Measurements from ENCODE around the gene ITPR1.

ITPR1 gene

DNA sequence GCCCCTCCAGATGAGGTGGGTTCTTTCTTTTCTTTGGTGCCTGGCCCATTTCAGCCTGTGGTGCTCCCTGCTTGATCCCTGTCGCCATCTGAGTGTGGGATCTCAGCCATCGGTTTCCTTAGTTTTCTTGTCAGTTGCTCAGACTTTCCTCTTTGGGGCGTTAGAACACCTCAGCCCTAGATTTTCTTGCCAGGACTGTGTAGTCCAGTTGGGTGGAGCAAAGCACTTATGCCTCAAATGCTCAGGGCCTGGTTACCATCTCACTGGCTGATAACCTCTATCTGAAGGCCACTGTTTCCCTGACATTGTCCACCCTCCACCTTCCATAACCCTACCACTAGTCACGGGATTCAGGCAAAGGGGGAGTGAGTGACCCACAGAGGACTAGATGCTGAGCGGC, 277.4 kb downstream of the ITPR1 start:
- DNase-seq (ENCODE audit: low spot score) (no peak), FAIRE-seq (no peak)

GRCh38 chr3:4771243-4771642, 278.1 kb downstream of the ITPR1 start:
- no peak for DNase-seq (ENCODE audit: low spot score)
- FAIRE-seq = no peak

GRCh38 chr3:4772171-4772804, 279.1 kb downstream of the ITPR1 start:
- no peak for DNase-seq (ENCODE audit: low spot score)
- FAIRE-seq = no peak

- no peak for FAIRE-seq
- DNase-seq (ENCODE audit: low spot score) = no peak
These were observed 279.7 kb downstream of the ITPR1 start for GRCh38 chr3:4772858-4773257.

GRCh38 chr3:4773583-4773982, 280.4 kb downstream of the ITPR1 start:
- FAIRE-seq = no peak

GRCh38 chr3:4774531-4774930, 281.4 kb downstream of the ITPR1 start:
- FAIRE-seq (no peak), DNase-seq (ENCODE audit: low spot score) (no peak)

More at GRCh38 chr3:4773583-4773982, 280.4 kb downstream of the ITPR1 start:
- DNase-seq (ENCODE audit: low spot score) = no peak

DNA sequence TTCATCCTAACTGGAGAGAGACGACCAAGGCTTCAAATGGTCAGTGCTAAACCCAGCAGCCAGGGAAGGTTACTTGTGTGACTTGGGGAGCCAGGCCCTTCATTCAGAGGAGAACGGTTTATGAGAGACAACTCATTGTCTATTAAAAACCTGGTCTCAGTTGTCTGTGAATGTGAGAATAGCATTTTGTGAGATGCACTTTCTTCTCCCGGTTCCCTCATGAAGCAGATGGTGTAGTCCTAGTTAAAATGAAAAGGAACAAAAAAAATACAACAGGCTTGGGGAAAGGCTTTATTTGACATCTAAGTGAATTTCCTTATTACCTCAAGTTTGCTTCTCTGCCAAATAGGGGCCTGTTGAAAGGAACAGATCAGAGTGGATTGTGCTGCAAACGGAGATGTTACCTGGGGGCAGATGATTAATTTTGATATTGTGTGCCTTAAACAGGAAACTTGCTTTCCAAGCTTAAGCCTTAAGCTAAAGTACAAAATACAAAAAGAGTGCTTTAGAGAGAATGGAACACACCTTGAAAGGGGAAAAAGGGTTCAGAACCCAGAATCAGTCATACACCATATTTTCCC, 283.3 kb downstream of the ITPR1 start:
- DNase-seq (ENCODE audit: low spot score) = no peak
- no peak for FAIRE-seq

DNA sequence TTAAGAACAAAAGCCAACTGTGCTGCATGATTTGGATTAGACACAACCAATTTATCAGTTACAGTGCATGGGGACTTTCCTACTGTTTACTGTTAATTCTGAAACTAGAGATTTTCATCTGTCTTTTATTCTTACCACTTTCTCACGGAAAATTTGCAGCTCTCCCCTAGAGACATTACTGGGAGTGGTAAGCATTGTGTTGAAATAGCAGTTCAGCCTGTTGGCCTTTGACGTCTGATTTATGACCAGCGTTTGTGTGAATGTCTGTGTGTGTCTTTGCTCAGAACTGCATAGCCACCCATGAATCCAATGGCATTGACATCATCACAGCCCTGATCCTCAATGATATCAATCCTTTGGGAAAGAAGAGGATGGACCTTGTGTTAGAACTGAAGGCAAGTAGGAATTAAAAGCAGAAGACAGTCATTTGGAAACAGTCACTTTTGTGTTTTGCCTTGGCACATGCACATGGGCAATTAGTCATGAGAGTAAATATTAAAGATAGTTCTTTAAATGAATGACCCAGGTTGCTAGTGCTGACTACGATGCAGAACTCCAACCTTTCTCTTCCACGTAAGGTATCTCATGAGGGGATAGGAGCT, 283.9 kb downstream of the ITPR1 start:
- DNase-seq (ENCODE audit: low spot score) (no peak), FAIRE-seq (no peak)

DNA sequence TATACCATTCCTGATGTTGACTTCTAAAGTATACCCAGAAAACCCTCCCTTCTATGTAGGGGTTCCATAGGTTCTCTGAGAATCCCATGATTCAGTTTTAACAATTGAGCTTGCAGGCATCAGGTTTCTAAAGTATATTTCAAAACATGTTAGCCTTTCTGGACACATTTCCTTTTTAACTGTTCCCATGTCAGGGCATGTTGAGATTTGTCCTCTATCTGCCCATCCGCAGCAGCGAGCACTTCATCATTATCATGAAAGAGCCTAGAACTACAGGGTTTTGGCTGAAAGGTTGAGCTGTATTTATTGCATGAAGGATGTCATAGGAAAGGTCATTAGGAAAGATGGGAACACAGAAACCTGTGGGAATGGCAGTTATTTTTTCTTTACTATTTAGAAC, 285.0 kb downstream of the ITPR1 start:
- FAIRE-seq (no peak), DNase-seq (ENCODE audit: low spot score) (no peak)

- no peak for DNase-seq (ENCODE audit: low spot score)
- FAIRE-seq = no peak
These were observed 285.6 kb downstream of the ITPR1 start for GRCh38 chr3:4778740-4779139.

- FAIRE-seq (no peak), DNase-seq (ENCODE audit: low spot score) (no peak)
These were observed 287.4 kb downstream of the ITPR1 start for GRCh38 chr3:4780545-4780957.

DNA sequence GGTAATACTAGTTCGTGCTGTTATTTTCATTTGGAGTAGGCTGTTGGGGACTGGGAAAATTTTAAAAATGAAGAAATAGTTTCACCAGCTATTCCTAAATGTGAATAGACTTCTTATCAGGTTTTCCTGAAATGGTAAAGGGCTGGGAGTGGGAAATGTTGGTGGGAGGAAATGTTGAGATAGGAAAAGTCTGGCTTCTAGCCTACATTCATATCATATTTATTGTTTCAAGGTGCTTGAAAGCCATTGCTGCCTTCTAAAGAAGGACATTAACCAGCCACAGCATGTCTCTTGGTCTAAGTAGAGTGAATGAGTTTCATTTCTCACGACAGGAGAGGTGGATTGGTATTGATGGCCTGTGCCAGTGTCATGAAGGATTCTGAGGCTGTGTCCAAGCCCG, 288.9 kb downstream of the ITPR1 start:
- DNase-seq (ENCODE audit: low spot score) = no peak
- no peak for FAIRE-seq

DNA sequence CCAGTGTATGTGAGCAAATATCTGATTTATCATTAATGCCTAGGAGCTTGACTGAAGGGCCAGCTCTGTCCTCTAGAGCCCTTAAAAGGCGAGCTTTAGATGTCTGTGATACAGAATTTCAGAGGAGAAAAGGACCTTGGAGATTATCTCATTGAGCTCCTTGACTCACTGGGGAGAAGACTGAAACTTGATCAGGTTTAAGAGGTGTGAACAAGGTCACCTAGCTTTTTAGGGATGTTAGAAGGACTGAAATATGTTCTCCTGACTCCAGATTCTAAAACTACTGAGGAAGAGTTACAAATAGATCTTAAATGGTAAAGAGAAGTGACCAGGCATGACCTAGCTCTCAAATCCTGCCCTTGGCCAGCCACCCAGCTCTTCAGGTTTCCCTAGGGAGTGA, 292.4 kb downstream of the ITPR1 start:
- FAIRE-seq = no peak
- DNase-seq (ENCODE audit: low spot score) = no peak

DNA sequence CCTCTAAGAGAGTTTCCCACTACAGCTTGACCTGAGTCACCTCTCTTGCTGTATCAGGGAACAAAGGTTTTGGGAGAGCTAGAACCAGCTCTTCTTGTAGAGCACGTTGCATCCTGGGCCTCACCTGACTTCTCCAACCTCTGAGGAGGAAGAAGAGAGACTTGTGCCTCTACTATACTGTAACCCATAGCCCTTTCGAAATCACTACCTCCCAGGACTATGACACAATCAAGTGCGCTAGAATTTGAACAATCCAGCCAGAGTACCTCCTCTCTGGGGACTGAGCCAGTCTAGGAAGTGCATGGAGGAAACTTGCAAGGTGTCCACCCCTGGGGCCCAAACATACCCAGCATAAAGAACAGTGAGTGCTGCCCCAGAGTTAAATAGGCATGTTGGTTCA, 293.3 kb downstream of the ITPR1 start:
- no peak for FAIRE-seq
- no peak for DNase-seq (ENCODE audit: low spot score)

GRCh38 chr3:4791358-4791757, 298.2 kb downstream of the ITPR1 start:
- no peak for DNase-seq (ENCODE audit: low spot score)
- no peak for FAIRE-seq

DNA sequence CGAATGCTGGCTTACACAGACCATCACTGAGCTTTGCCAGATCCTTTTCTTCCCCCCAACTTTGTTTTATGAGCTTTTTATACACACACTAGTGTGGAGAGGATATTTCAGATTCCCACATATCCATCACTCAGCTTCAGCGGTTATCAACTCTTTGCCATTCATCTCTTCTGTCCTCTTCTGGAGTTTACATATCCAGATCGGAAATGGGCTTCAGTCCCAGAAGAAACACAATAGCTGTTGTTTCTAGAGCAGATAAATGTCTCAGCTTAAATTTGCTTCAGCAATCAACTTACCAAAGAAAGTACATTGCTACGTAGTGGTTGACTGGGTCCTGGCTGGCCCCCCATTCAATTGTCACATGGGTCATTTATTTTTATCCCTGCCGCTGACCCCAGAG, 300.2 kb downstream of the ITPR1 start:
- FAIRE-seq = no peak
- no peak for DNase-seq (ENCODE audit: low spot score)

DNA sequence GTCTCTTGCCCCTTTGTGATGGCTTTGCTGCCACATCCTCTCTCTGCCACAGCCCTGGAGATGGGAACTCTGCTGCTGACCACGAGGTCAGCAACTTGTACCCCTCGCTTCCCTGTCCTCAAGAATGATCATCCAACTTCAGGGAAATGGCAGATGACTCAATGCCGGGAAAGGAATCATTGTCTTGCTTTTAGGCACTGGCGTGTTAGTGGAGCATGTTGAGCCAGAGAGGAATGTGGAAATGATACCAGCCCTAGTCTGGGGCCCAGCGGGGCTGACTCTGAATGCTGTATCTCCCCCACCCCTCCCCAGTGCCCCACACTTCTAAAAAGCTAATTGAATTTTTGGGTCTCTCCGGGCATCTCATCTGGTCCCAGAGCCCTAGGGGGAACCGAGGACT, 301.2 kb downstream of the ITPR1 start:
- DNase-seq (ENCODE audit: low spot score) = no peak
- peak; percentile 58 for FAIRE-seq

DNA sequence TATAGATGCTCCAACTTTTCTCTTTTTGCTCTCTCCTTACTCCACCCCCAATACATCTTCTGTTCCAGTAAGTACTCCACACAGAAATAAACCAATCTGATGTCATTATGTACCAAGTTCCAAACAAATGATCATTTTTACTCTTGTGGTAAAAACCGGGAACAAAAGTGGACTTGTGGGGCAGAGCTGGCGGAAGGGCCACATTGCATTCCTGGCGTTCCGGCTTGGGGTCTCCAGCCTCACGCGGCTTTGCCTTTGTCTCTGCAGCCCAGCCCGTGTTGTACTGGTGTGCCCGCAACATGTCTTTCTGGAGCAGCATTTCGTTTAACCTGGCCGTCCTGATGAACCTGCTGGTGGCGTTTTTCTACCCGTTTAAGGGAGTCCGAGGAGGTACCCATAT, 301.6 kb downstream of the ITPR1 start:
- DNase-seq (ENCODE audit: low spot score) = no peak
- FAIRE-seq = no peak

DNA sequence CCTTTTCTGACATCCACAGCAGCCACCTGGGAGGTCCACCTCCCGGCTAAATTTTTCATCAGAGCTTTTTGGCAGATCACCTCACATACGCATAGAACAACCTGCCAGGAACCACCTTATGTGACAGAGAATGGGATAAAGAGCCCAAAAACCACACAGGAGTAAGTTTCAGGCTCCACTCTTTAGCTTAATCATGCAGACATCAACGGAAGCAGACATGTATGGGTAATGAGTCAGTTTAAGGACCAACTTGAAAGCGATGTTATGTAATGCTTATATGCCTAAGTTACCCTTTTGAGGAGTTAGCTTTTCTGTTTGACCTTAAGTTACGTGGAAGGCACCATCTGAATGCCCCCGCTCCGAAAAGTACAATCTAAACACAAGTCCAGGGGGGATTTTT, 302.8 kb downstream of the ITPR1 start:
- no peak for DNase-seq (ENCODE audit: low spot score)
- no peak for FAIRE-seq

- DNase-seq (ENCODE audit: low spot score) (no peak), FAIRE-seq (no peak)
These were observed 304.1 kb downstream of the ITPR1 start for GRCh38 chr3:4797201-4797705.

DNA sequence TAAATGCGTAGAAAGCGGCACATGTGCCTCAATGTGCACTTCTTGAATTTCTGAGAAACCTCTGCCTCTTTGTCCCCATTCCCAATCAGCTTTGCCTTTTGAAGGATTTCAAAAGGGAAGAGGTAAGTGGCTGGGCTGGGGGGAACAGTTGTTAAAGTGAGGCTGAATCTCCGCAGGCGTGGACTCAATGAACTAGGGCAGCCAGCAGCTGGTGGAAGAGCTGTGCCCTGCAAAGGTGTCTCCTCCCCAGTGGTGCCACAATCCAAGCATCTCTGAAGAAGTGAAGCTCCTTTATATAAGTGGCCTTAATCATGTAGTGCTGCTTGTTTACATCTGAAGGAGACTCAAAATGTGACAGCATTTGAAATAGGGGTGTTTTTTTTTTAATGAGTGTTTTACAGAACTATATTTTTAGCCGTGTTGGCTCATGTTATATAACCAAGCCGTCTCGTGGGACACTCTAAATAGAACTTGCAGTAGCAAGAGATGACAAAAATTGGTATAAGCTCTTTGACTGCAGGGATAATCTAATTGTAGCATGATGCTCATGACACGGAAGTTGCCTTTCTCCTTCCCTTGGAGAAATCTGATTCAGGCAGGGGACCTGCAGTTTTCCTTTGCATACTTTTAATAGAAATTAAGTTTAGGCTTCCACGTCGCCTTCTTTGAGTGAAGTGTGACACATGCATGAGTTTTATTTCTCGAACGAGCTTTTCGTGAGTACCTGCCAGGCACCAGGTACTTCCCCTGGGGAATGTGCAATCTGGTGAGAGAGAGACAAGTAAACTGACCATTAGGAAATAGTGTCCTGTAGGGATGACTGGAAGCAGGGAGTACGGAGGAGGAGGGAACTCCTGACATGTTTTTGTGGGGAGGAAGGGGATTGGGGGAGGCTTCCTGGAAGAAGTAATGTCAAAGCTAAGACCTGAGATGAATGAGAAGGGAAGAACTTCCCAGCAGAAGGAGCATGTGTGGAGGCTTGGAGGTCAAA, 306.4 kb downstream of the ITPR1 start:
- FAIRE-seq (no peak), DNase-seq (ENCODE audit: low spot score) (no peak)

GRCh38 chr3:4800595-4800994, 307.4 kb downstream of the ITPR1 start:
- no peak for DNase-seq (ENCODE audit: low spot score)
- FAIRE-seq = no peak
